Activated CD4-positive, alpha-beta T cell treated with anti-CD3 and anti-CD28 coated beads, Interleukin-2, amount 50 U/mL, for 1 hour (primary cell): ENCODE measurements around the gene MUC5AC.
"Not testable (repeated sequence)": the region's sequence is repeated elsewhere in the genome, so short reads cannot be mapped to it uniquely, and the experiment has no call there.

Experiments used
- DNase-seq: peaks from one replicate; pipeline ENCODE4 v3.0.0-alpha.2; 2020

MUC5AC gene

DNA sequence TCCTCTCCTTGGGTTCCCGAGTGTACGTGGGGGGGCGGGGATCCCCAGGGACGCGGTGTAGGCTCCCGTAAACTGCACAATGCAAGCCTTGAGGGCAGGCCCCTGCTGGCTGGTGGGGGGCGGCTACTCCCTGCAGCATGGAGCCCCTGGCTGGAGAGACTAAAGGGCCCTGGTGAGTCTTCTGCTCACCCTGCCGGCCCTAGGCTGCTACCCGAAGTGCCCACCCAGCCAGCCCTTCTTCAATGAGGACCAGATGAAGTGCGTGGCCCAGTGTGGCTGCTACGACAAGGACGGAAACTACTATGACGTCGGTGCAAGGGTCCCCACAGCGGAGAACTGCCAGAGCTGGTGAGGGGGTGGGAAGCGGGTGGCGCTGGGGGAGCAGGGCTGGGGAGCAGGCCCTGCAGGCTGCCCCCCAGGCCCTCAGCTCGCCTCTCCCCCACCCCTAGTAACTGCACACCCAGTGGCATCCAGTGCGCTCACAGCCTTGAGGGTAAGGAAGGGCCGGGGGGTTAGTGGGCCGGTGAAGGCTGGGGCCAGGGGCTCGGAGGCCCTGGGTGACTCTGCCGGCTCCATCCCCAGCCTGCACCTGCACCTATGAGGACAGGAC lies 81.9 kb downstream of the MUC5AC start:
- DNase-seq, result no peak

DNA sequence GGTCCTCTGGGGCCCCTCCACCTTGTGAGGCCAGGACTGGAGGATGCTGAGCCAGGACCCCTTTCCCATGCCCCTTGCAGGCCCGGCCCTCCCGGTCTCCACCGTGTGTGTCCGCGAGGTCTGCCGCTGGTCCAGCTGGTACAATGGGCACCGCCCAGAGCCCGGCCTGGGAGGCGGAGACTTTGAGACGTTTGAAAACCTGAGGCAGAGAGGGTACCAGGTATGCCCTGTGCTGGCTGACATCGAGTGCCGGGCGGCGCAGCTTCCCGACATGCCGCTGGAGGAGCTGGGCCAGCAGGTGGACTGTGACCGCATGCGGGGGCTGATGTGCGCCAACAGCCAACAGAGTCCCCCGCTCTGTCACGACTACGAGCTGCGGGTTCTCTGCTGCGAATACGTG lies 83.0 kb downstream of the MUC5AC start:
- DNase-seq, result no peak

GRCh38 chr11:1241706-1242105 lies 84.0 kb downstream of the MUC5AC start:
- no peak for DNase-seq

GRCh38 chr11:1242289-1242688 lies 84.5 kb downstream of the MUC5AC start:
- DNase-seq, result no peak

DNA sequence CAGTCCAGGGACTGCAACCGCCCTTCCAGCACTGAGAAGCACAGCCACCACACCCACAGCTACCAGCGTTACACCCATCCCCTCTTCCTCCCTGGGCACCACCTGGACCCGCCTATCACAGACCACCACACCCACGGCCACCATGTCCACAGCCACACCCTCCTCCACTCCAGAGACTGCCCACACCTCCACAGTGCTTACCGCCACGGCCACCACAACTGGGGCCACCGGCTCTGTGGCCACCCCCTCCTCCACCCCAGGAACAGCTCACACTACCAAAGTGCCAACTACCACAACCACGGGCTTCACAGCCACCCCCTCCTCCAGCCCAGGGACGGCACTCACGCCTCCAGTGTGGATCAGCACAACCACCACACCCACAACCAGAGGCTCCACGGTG lies 85.0 kb downstream of the MUC5AC start:
- DNase-seq, result not testable (repeated sequence)

GRCh38 chr11:1243521-1243920 lies 85.8 kb downstream of the MUC5AC start:
- DNase-seq, result not testable (repeated sequence)

DNA sequence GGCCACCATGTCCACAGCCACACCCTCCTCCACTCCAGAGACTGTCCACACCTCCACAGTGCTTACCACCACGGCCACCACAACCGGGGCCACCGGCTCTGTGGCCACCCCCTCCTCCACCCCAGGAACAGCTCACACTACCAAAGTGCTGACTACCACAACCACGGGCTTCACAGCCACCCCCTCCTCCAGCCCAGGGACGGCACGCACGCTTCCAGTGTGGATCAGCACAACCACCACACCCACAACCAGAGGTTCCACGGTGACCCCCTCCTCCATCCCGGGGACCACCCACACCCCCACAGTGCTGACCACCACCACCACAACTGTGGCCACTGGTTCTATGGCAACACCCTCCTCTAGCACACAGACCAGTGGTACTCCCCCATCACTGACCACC lies 86.8 kb downstream of the MUC5AC start:
- DNase-seq, result not testable (repeated sequence)

DNA sequence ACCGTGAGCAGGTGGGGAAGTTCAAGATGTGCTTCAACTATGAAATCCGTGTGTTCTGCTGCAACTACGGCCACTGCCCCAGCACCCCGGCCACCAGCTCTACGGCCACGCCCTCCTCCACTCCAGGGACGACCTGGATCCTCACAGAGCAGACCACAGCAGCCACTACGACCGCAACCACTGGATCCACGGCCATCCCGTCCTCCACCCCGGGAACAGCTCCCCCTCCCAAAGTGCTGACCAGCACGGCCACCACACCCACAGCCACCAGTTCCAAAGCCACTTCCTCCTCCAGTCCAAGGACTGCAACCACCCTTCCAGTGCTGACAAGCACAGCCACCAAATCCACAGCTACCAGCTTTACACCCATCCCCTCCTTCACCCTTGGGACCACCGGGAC lies 88.0 kb downstream of the MUC5AC start:
- DNase-seq, result not testable (repeated sequence)

DNA sequence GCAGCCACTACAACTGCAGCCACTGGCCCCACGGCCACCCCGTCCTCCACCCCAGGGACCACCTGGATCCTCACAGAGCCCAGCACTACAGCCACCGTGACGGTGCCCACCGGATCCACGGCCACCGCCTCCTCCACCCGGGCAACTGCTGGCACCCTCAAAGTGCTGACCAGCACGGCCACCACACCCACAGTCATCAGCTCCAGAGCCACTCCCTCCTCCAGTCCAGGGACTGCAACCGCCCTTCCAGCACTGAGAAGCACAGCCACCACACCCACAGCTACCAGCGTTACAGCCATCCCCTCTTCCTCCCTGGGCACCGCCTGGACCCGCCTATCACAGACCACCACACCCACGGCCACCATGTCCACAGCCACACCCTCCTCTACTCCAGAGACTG lies 88.5 kb downstream of the MUC5AC start:
- DNase-seq, result not testable (repeated sequence)

- DNase-seq, result not testable (repeated sequence)
Observed at GRCh38 chr11:1247026-1247425, 89.3 kb downstream of the MUC5AC start.

- DNase-seq, result not testable (repeated sequence)
Observed at GRCh38 chr11:1248951-1249350, 91.2 kb downstream of the MUC5AC start.

GRCh38 chr11:1250411-1250810 lies 92.7 kb downstream of the MUC5AC start:
- DNase-seq, result not testable (repeated sequence)
